Lung (tissue), 12 donors: ENCODE results near the gene SNX10. TPM values are rescaled to one million over a fixed set of nuclear protein-coding genes. Genes with fewer than 3 reads are reported as not detected.
A peak's percentile ranks its signal among the peaks of the same experiment; 100 is the strongest.

ENCODE experiments used
- ATAC-seq: fragments of 200-7000 bp; cut with Tn5 transposase; one replicate; pipeline ENCODE4 v1.9.1; 2020; ENCODE audit warnings: moderate number of reproducible peaks; ENCODE audit not compliant: insufficient read depth, low FRiP score
- DNase-seq, 3 donors: peaks; one replicate each; pipeline ENCODE4 v3.0.0-alpha.2; 2013 to 2017
- H3K27ac ChIP-seq, 2 donors: one replicate each; pipeline ENCODE4 v1.5.1; 2013; ENCODE audit warnings: mild to moderate bottlenecking in 2 of 2, moderate library complexity in 2 of 2, control low read depth in 1 of 2, inconsistent platforms in 1 of 2, low read depth in 1 of 2, low read length in 1 of 2
- H3K27me3 ChIP-seq, 3 donors: one replicate each; pipeline ENCODE4 v1.5.1; 2013; ENCODE audit warnings: low read length in 2 of 3; ENCODE audit not compliant: control insufficient read depth in 3 of 3, insufficient read depth in 3 of 3
- H3K36me3 ChIP-seq, 4 donors: one replicate each; pipeline ENCODE4 v1.5.1; 2013; ENCODE audit warnings: low read length in 4 of 4, mild to moderate bottlenecking in 1 of 4, moderate library complexity in 1 of 4; ENCODE audit not compliant: control insufficient read depth in 4 of 4, insufficient read depth in 4 of 4
- H3K4me1 ChIP-seq, 5 donors: one replicate each; pipeline ENCODE4 v1.5.1; 2013; ENCODE audit warnings: low read length in 5 of 5, mild to moderate bottlenecking in 2 of 5, moderate library complexity in 1 of 5; ENCODE audit not compliant: control insufficient read depth in 5 of 5, insufficient read depth in 5 of 5
- H3K4me3 ChIP-seq: one replicate; pipeline ENCODE4 v1.5.1; 2013; ENCODE audit warnings: mild to moderate bottlenecking, control low read depth, moderate library complexity
- H3K9ac ChIP-seq, 2 donors: one replicate each; pipeline ENCODE4 v1.5.1; 2013; ENCODE audit warnings: low read length in 2 of 2, control low read depth in 1 of 2; ENCODE audit not compliant: insufficient read depth in 1 of 2
- H3K9me3 ChIP-seq, 4 donors: one replicate each; pipeline ENCODE4 v1.5.1; 2013; ENCODE audit warnings: low read length in 3 of 4, mild to moderate bottlenecking in 1 of 4, moderate library complexity in 1 of 4; ENCODE audit not compliant: control insufficient read depth in 4 of 4, insufficient read depth in 3 of 4
- WGBS, 2 donors: extraction: QIAGEN DNeasy Blood & Tissue Kit; methylation state at CpG; one replicate each; pipeline ENCODE4 v1.1.7; 2013; 5-methylcytosine and 5-hydroxymethylcytosine counted together
- polyA plus RNA-seq, 2 donors: library from polyadenylated mRNA; stranded (reverse); fragments of 200-250 nt; gene quantifications; one replicate each; pipeline ENCODE4 v1.2.1, GENCODE V29; 2013
- total RNA-seq, 2 donors: library from RNA; depleted of rRNA in 1 of 2; stranded (reverse); fragments of >200 nt in 1 of 2; gene quantifications; one replicate each; pipeline ENCODE4 v1.2.1, GENCODE V29; 2014 to 2021
- TF ChIP-seq, protein P1 (sequence below): IDR thresholded peaks from 2 replicates; pipeline ENCODE4 v1.5.1; 2012; ENCODE audit warnings: mild to moderate bottlenecking; ENCODE audit errors: control extremely low read depth, extremely low read depth
- donor health status: control.
- donor health status: control.
- donor health status: Bipolar disorder and iron deficiency.
- donor health status: healthy.
- donor health status: DM: yes; HTN: yes; CAD: no.

The SNX10 gene
- total and polyA plus RNA-seq, 4 donors: 12.2 to 54.7 (median 36.7) TPM

DNA sequence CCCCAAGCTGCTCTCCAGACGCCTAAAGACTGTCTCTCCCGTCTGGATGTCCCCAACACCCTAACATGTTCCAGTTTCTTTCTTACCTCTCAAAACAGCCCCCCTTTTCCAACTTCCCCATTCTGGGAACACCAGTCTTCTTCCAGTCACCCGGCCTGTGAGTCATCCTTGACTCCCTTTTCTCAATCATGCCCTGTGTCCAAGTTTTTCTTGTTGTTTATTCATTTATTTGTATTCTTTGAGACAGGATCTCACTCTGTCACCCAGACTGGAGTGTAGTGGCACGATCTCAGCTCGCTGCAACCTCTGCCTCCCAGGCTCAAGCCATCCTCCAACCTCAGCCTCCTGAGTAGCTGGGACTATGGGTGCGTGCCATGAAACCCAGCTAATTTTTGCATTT, 15.6 kb downstream of the SNX10 start:
- Histone ChIP-seq H3K4me1 (no peaks in the 10 kb centered on the region), H3K36me3 (no peaks in the 10 kb centered on the region), H3K9ac (no peak overlapping the region), H3K4me3 (no peak overlapping the region), H3K9me3 (no peaks in the 10 kb centered on the region), H3K27me3 (no peaks in the 10 kb centered on the region), H3K27ac (no peak overlapping the region)
- DNase-seq (no peak), ATAC-seq (peak; percentile 51)
- 59 to 66% methylated on average over 6 of the region's 6 CpGs for WGBS, 2 donors
- TF ChIP-seq, protein P1, sequence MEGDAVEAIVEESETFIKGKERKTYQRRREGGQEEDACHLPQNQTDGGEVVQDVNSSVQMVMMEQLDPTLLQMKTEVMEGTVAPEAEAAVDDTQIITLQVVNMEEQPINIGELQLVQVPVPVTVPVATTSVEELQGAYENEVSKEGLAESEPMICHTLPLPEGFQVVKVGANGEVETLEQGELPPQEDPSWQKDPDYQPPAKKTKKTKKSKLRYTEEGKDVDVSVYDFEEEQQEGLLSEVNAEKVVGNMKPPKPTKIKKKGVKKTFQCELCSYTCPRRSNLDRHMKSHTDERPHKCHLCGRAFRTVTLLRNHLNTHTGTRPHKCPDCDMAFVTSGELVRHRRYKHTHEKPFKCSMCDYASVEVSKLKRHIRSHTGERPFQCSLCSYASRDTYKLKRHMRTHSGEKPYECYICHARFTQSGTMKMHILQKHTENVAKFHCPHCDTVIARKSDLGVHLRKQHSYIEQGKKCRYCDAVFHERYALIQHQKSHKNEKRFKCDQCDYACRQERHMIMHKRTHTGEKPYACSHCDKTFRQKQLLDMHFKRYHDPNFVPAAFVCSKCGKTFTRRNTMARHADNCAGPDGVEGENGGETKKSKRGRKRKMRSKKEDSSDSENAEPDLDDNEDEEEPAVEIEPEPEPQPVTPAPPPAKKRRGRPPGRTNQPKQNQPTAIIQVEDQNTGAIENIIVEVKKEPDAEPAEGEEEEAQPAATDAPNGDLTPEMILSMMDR: no peak

DNA sequence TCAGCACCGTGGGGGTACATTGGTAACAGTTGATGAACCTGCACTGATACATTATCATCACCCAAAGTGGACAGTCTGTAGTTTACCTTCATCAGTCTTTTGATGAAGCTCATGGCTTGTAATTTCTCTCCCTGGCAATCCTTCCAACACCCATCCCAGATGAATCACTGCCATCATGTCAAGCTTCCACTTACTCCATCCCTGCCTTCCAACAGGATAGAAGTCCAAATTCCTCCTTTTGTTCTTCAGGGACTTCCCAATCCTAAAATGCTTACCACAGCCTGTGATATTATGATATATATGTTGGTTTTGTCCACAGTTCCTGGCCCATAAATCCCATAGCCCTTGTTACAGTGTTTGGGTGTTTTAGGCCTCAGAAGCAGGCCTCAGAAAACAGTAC, 16.1 kb downstream of the SNX10 start:
- no peak for ATAC-seq
- Histone ChIP-seq H3K4me3 (no peak overlapping the region), H3K36me3 (no peaks in the 10 kb centered on the region), H3K4me1 (no peaks in the 10 kb centered on the region), H3K9ac (no peak overlapping the region), H3K27ac (peak overlapping the region in 1 of 2 donors; percentile 47), H3K9me3 (no peaks in the 10 kb centered on the region), H3K27me3 (no peaks in the 10 kb centered on the region)
- DNase-seq: no peak
- 96 to 98% methylated on average over 1 of the region's 1 CpG for WGBS, 2 donors
- TF ChIP-seq, protein P1: no peak

DNA sequence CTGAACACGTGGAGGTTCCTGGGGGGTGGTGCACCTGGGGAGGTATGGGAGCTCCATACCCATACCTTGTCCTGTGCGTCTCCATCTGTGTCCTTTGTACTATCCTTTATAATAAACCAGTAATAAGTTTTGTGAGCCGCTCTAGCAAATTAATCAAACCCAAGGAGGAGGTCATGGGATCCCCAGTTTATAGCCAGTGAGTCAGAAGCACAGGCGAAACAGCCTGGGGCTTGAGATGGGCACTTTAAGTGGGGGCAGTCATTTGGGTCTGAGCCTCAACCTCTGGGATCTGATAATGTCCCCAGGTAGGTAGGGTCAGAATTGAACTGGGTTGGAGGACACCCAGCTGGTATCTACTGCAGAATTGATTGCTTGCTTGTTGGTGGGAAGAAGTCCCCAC, 16.9 kb downstream of the SNX10 start:
- no peaks in the 10 kb centered on the region for H3K27me3 ChIP-seq
- TF ChIP-seq, protein P1: no peak
- no peak overlapping the region for H3K27ac ChIP-seq
- no peaks in the 10 kb centered on the region for H3K4me1 ChIP-seq
- 95 to 97% methylated on average over 4 of the region's 4 CpGs for WGBS, 2 donors
- ATAC-seq (no peak), DNase-seq (no peak)
- H3K9ac ChIP-seq: no peak overlapping the region
- H3K4me3 ChIP-seq: no peak overlapping the region
- no peaks in the 10 kb centered on the region for H3K9me3 ChIP-seq
- H3K36me3 ChIP-seq: no peaks in the 10 kb centered on the region

DNA sequence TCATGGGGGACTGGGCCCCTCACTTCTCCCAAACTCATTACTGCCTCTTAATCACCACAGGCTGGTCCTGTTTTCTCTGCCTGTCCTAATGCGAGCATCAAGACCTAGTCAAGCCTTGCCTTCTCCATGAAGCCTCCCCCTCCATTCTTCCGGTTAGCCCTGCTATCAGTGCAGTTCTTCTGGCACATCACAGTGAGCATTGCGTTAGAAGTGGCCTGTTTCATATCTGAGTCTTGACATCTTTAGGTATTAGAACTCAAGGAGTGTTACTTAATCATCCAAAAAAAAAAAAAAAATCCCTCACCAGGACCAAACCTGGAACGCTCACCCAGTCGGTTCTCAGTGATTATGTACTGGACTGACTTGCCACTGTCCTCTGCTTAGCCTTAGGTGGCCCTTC, 17.4 kb downstream of the SNX10 start:
- H3K27ac ChIP-seq: peak overlapping the region in 1 of 2 donors; percentile 4
- H3K4me1 ChIP-seq: no peaks in the 10 kb centered on the region
- DNase-seq (no peak), ATAC-seq (no peak)
- H3K36me3 ChIP-seq: no peaks in the 10 kb centered on the region
- no peaks in the 10 kb centered on the region for H3K9me3 ChIP-seq
- TF ChIP-seq, protein P1: no peak
- WGBS, 2 donors: 94% methylated on average over 5 of the region's 5 CpGs
- no peak overlapping the region for H3K9ac ChIP-seq
- H3K4me3 ChIP-seq: no peak overlapping the region
- H3K27me3 ChIP-seq: no peaks in the 10 kb centered on the region
